ENCODE data around the gene SLC5A12.

Gene SLC5A12

GRCh38 chr11:26708736-26709456, 13.0 kb downstream of the SLC5A12 start:
- TF ChIP-seq CTCF (IDR thresholded peaks at IDR 0.05): no peak
- H3K27me3 ChIP-seq: no peaks in the 10 kb centered on the region

GRCh38 chr11:26706181-26706580, 15.7 kb downstream of the SLC5A12 start:
- Histone ChIP-seq H3K4me3 (ENCODE audit: low read depth in 1 of 2, low read length in 1 of 2) (no peak overlapping the region), H3K36me3 (no peaks in the 10 kb centered on the region), H3K4me1 (ENCODE audit: control insufficient read depth in 1 of 2, insufficient read depth in 1 of 2, low read depth in 1 of 2, low read length in 1 of 2) (no peaks in the 10 kb centered on the region), H3K27me3 (no peaks in the 10 kb centered on the region), H3K27ac (no peak overlapping the region), H3K9me3 (no peaks in the 10 kb centered on the region)
- no peak for TF ChIP-seq CTCF (IDR thresholded peaks at IDR 0.05)

More at GRCh38 chr11:26708736-26709456, 13.0 kb downstream of the SLC5A12 start:
- no peaks in the 10 kb centered on the region for H3K4me1 ChIP-seq (ENCODE audit: control insufficient read depth in 1 of 2, insufficient read depth in 1 of 2, low read depth in 1 of 2, low read length in 1 of 2)
- no peak overlapping the region for H3K4me3 ChIP-seq (ENCODE audit: low read depth in 1 of 2, low read length in 1 of 2)
- H3K9me3 ChIP-seq: no peaks in the 10 kb centered on the region
- no peaks in the 10 kb centered on the region for H3K36me3 ChIP-seq
- H3K27ac ChIP-seq: no peak overlapping the region

- Histone ChIP-seq H3K27me3 (no peaks in the 10 kb centered on the region), H3K36me3 (no peaks in the 10 kb centered on the region), H3K9me3 (no peaks in the 10 kb centered on the region), H3K27ac (no peak overlapping the region), H3K4me1 (ENCODE audit: control insufficient read depth in 1 of 2, insufficient read depth in 1 of 2, low read depth in 1 of 2, low read length in 1 of 2) (no peaks in the 10 kb centered on the region), H3K4me3 (ENCODE audit: low read depth in 1 of 2, low read length in 1 of 2) (no peak overlapping the region)
- TF ChIP-seq CTCF (IDR thresholded peaks at IDR 0.05): no peak
These were observed 17.6 kb downstream of the SLC5A12 start for GRCh38 chr11:26704249-26704648.

GRCh38 chr11:26703411-26704191, 18.3 kb downstream of the SLC5A12 start:
- Histone ChIP-seq H3K9me3 (no peaks in the 10 kb centered on the region), H3K4me3 (ENCODE audit: low read depth in 1 of 2, low read length in 1 of 2) (no peak overlapping the region), H3K27ac (no peak overlapping the region), H3K36me3 (no peaks in the 10 kb centered on the region), H3K27me3 (no peaks in the 10 kb centered on the region), H3K4me1 (ENCODE audit: control insufficient read depth in 1 of 2, insufficient read depth in 1 of 2, low read depth in 1 of 2, low read length in 1 of 2) (no peaks in the 10 kb centered on the region)
- no peak for TF ChIP-seq CTCF (IDR thresholded peaks at IDR 0.05)

- H3K4me3 ChIP-seq (ENCODE audit: low read depth in 1 of 2, low read length in 1 of 2): no peak overlapping the region
- no peak for TF ChIP-seq CTCF (IDR thresholded peaks at IDR 0.05)
These were observed 19.5 kb downstream of the SLC5A12 start for GRCh38 chr11:26702406-26702805.

More at GRCh38 chr11:26702406-26702805, 19.5 kb downstream of the SLC5A12 start:
- H3K9me3 ChIP-seq: no peaks in the 10 kb centered on the region
- H3K27me3 ChIP-seq: no peaks in the 10 kb centered on the region
- no peak overlapping the region for H3K27ac ChIP-seq
- no peaks in the 10 kb centered on the region for H3K36me3 ChIP-seq
- no peaks in the 10 kb centered on the region for H3K4me1 ChIP-seq (ENCODE audit: control insufficient read depth in 1 of 2, insufficient read depth in 1 of 2, low read depth in 1 of 2, low read length in 1 of 2)
